ENCODE data around the gene MROH7.

GRCh38 chr1:54721719-54722118 lies 80.1 kb downstream of the MROH7 start:
- TF ChIP-seq CTCF (IDR thresholded peaks at IDR 0.05; ENCODE audit: poor library complexity) (no peak), EZH2phosphoT487 (IDR thresholded peaks at IDR 0.05; ENCODE audit: low read depth, severe bottlenecking, unreplicated experiment) (no peak), EZH2 (IDR thresholded peaks at IDR 0.05; ENCODE audit: borderline replicate concordance) (no peak)
